GM12873 (cell line): ENCODE measurements around the gene SP140.

ENCODE experiments used
- TF ChIP-seq, protein P1 (sequence below): IDR thresholded peaks from 2 replicates; pipeline ENCODE4 v1.5.1; 2012; ENCODE audit warnings: low read depth, mild to moderate bottlenecking, moderate library complexity, low read length, control low read depth; ENCODE audit not compliant: insufficient read depth; ENCODE audit errors: missing control alignments

SP140 gene

DNA sequence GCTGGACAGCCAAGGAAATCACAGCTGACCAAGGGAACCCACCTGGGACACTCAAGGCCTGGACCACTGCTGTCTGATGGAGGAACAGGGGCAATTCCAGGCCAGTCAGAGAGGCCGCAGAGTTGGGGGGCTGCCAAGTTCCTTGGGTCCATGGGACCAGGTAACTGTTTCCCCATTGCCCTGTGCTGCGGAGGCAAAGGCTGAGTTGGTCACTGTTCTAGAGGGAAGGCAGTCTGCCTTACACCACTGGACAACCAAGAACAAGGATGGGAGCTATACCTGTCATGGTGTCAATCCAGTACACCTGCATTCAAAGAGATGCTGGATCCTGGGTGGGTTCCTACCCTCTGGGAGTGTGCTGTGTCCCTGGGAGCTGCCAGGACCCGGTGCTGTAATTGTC, 91.8 kb downstream of the SP140 start:
- TF ChIP-seq, protein P1, sequence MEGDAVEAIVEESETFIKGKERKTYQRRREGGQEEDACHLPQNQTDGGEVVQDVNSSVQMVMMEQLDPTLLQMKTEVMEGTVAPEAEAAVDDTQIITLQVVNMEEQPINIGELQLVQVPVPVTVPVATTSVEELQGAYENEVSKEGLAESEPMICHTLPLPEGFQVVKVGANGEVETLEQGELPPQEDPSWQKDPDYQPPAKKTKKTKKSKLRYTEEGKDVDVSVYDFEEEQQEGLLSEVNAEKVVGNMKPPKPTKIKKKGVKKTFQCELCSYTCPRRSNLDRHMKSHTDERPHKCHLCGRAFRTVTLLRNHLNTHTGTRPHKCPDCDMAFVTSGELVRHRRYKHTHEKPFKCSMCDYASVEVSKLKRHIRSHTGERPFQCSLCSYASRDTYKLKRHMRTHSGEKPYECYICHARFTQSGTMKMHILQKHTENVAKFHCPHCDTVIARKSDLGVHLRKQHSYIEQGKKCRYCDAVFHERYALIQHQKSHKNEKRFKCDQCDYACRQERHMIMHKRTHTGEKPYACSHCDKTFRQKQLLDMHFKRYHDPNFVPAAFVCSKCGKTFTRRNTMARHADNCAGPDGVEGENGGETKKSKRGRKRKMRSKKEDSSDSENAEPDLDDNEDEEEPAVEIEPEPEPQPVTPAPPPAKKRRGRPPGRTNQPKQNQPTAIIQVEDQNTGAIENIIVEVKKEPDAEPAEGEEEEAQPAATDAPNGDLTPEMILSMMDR = no peak

DNA sequence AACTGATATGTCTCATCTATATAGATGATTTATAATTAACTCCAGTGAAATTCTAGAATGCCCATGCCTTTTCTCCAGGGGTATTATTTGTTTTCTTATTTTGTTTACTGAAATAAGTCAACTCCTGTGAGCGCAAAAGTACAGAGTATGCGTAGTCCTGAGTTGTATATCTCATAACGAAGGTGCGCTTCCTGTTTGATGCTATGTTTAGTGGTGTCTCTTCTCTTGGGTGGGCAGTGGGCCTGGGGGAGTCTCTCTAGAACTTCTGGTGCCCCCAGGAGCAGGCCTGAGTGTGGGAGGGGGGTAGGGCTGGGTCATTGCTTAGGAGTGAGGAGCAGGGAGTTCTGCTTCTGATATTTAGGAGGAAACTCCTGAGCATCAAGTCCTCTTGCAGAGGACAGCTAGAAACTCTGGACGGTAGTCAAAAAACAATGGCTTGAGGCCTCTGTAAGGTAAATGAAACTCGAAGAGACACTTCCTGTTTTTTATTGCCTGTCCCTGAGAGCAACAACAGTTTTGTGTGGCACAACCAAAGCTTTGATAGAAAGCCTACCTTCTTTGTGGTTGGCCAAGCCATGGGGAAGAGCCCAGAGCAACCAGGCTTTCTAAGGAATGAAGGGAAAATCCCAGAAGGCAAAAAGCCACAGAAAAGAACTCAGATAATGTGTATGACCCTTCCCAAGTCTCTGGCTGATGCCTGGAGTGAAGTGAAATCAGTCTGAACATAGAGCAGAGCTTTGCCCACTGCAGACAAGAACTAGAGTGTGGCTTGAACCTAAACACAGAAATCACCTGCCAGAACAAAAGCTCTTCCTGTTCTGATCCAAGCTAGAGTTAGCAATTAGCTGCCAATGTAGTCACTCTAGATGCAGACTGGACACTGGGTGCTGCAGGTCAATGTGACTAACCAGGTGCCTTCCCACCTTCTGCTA, 92.9 kb downstream of the SP140 start:
- TF ChIP-seq, protein P1 = no peak

DNA sequence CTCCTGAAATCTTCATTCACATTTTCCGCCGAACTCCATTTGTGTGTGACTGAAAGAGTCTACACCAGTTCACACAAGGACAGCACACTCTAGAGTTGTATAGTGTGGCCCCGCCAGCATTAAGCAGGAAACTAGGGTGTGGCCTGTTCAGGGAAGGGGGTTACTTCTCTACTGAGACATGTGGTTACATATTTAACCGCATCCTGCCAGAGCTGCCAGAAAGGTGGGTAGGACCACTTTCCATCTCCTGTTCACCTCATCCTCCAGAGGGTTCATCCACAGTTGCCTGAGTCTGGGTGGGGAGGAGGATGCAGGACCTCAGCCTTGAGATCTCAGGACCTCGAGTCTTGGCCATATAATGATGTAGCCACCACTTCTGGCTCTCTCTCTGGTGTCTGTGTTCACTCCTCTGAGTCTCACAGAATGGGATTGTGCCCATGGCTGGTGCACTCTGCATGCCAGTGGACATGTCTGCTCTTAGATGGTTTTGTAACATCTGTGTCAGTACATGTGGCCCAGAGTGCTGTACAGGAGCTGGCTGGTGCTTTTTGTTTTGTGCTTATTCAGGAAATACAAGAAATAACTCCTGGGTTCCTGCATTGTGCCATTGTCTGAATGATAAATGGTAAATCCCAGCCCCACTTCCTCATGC, 93.8 kb downstream of the SP140 start:
- TF ChIP-seq, protein P1 = no peak

DNA sequence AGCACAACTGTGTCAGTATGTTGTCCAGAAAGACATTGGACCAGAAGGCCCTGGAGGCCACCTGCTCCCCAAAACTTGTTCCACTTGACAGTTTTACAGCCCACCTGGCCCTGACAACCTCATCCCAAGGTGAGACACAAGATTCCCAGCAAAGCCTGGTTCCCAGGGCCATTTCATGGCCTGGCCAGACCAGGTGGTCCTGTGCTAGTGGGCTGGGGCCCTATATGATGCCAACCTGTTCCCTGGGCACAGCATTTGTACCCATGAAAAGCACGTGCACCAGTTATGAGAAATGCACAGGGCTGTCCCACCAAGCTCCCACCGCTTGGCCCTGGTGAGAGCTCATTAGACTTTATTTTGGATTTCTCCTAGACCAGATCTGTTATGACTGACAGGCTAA, 95.5 kb downstream of the SP140 start:
- TF ChIP-seq, protein P1 = no peak

DNA sequence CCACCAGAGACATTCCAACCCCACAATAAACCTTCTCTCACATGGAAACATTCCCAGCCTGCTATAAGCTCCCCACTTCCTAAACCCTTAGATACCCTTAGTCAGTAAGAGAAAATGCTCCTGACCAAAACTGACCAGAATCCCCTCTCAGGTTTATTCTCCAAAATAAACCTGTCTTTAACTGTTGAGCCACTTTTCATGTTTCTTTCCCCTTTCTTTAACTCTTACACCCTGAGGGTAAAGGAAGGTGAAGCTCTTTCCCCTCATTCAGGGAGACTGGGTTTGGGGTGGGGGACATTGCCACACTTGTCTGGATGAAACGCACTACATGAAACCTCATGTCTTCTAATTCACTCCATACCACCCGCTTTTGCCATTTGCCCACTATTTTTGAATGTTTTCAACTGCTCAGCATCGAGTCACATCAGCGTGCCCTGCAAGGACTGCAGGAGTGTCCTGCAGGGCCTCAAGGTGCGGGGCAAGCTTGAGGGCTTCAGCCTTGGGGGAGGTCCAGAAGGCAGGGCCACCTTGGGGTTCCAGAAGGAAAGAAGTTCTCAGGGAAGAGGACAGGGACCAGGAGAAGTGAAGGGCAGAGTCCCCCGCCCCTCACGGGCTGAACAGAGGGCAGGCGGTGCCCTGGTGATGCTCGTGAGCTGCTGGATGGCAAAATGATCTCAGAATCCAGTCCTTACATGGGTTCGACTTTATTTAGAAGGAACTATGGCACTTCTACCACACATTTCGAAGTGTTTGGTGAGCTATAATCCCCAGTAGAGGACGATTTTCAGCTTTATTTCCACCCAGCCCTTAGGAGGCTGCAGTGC, 97.2 kb downstream of the SP140 start:
- TF ChIP-seq, protein P1 = no peak

DNA sequence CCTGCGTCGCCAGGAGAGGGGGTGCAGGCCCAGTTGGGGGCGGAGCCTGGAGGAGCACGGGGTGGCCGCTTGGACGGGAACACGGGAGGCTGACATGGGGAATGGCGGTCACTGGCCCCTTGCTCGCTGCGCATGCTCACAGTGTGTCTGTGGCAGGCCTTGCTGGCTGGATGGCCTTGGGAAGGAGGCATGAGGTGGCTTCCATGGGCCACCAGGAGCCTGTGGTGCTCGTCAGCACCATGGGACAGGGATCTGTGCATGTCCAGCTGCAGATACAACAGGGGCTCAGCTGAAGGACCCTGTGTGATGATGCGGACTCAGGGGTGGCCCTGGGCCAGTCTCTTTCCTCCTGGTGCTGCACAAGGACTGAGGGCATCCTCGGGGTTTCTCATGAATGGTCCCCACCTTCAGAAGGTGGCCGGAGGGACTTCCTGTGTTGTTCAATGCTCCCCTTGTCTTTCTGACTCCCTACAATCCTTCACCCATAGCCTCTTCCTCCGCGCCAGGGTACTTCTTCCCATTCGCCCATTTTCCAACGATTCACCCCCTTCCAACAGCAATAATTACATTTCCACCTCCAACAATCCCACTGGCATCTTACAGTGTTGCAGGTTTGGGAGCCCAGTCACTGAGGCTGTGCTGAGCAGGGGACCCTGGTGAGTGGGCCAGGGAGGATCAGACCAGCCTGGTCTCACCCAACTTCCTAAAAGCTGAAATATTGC, 98.0 kb downstream of the SP140 start:
- TF ChIP-seq, protein P1 = peak; percentile 51
